Measurements from ENCODE around the gene CCDC188. TPM values are rescaled to one million over a fixed set of nuclear protein-coding genes. Genes with fewer than 3 reads are reported as not detected.

CCDC188 gene
- total RNA-seq, 1 experiment from 2014 or later: not detected

DNA sequence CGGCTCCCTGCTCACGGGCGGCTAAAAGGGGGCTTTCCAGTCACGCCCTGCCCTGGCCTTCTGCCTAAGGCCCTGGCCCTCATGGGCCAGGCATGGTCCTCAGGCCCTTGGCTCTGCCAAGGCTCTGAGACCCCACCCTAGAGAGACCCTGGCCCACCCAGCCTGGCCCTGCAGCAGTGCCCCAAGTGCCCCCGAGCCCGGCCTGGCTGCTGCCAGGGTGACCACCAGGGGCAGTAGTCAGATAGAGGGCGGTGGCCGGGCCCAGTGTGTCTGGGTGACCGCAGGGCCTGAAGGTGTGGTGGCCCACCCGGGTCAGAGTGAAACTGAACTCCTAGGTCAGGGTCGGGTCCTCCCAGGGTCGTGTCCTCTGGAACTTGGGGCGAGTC lies 29.4 kb upstream of the CCDC188 start:
- intact Hi-C loops (cut with micrococcal nuclease; ENCODE audit: unreplicated experiment): no loop called here
- no peak for DNase-seq (ENCODE audit: low read depth, low spot score)

DNA sequence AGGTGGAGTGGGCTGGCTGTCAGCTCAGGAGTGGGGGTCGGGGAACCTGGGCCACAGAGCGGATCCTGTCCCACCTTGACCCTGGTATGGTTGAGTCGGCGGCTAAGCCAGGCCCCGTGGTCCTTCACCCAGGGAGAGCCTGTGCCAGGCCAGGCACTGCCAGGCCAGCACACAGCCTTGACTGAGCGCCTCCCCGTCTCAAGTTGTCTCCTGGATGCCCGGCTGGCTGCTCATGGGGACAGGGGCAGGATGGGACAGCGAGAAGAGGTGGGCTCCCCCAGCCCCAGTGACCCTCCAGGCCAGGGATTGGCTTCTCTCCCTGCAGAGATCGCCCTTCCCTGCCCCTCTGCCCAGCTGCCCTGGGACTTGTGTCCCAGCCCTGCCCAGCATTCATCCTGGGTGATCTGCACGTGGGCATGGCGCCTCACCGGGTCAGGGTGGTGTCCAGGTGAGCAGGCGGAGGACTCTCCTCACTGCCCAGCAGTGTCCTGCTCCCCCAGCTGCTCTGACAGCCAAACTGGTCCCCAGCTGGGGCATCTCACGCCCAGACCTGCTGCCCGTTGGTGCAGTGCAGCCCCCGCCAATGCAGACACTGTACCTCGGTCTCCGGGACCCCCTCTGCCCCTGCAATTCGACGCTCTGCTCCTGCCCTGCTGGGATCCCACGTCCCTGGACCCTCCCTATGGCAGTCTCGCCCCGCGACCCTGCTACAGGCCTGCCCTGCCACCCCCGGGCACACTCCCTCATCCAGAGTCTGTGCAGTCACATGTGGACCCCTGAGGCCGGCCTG lies 28.8 kb upstream of the CCDC188 start:
- Histone ChIP-seq H3K27me3 (ENCODE audit: control insufficient read depth, insufficient read depth, low read length) (no peaks in the 10 kb centered on the region), H3K4me3 (ENCODE audit: low read depth in 2 of 2, low read length in 2 of 2) (no peak overlapping the region), H3K4me1 (ENCODE audit: control insufficient read depth, insufficient read depth, low read length) (peaks cover 3% of the 10 kb centered on the region; the same call in 1 of the 2 replicates), H3K9me3 (ENCODE audit: control insufficient read depth, insufficient read depth, low read depth, low read length) (no peaks in the 10 kb centered on the region), H3K36me3 (ENCODE audit: control insufficient read depth, insufficient read depth, low read length) (no peaks in the 10 kb centered on the region), H3K27ac (ENCODE audit: low read length) (no peak overlapping the region)
- ChIA-PET POLR2A (no interaction called here), CTCF (no interaction called here)
- intact Hi-C loops (cut with micrococcal nuclease; ENCODE audit: unreplicated experiment) (loop anchor here (10.0 kb wide), 1 partner anchor 55 kb away; no protein-coding TSS in a partner anchor), in situ Hi-C loops (cut with HindIII; ENCODE audit: low pct_unique_long_range_greater_than_20kb, low sequenced_read_pairs) (no loop called here)
- ATAC-seq: no peak
- no peak for DNase-seq (ENCODE audit: low read depth, low spot score)
- TF ChIP-seq, protein P1, sequence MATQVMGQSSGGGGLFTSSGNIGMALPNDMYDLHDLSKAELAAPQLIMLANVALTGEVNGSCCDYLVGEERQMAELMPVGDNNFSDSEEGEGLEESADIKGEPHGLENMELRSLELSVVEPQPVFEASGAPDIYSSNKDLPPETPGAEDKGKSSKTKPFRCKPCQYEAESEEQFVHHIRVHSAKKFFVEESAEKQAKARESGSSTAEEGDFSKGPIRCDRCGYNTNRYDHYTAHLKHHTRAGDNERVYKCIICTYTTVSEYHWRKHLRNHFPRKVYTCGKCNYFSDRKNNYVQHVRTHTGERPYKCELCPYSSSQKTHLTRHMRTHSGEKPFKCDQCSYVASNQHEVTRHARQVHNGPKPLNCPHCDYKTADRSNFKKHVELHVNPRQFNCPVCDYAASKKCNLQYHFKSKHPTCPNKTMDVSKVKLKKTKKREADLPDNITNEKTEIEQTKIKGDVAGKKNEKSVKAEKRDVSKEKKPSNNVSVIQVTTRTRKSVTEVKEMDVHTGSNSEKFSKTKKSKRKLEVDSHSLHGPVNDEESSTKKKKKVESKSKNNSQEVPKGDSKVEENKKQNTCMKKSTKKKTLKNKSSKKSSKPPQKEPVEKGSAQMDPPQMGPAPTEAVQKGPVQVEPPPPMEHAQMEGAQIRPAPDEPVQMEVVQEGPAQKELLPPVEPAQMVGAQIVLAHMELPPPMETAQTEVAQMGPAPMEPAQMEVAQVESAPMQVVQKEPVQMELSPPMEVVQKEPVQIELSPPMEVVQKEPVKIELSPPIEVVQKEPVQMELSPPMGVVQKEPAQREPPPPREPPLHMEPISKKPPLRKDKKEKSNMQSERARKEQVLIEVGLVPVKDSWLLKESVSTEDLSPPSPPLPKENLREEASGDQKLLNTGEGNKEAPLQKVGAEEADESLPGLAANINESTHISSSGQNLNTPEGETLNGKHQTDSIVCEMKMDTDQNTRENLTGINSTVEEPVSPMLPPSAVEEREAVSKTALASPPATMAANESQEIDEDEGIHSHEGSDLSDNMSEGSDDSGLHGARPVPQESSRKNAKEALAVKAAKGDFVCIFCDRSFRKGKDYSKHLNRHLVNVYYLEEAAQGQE (IDR thresholded peaks at IDR 0.05; ENCODE audit: insufficient read depth in 1 of 2, low read depth in 2 of 2, low read length in 1 of 2): no peak
- TF ChIP-seq TCF7L2 (IDR thresholded peaks at IDR 0.05; ENCODE audit: low read depth, low read length) (no peak), SIN3A (IDR thresholded peaks at IDR 0.05; ENCODE audit: borderline replicate concordance, insufficient read depth, low read depth, low read length) (no peak), POLR2AphosphoS5 (IDR thresholded peaks at IDR 0.05; ENCODE audit: low read depth, low read length) (no peak)
- TF ChIP-seq, protein P2, sequence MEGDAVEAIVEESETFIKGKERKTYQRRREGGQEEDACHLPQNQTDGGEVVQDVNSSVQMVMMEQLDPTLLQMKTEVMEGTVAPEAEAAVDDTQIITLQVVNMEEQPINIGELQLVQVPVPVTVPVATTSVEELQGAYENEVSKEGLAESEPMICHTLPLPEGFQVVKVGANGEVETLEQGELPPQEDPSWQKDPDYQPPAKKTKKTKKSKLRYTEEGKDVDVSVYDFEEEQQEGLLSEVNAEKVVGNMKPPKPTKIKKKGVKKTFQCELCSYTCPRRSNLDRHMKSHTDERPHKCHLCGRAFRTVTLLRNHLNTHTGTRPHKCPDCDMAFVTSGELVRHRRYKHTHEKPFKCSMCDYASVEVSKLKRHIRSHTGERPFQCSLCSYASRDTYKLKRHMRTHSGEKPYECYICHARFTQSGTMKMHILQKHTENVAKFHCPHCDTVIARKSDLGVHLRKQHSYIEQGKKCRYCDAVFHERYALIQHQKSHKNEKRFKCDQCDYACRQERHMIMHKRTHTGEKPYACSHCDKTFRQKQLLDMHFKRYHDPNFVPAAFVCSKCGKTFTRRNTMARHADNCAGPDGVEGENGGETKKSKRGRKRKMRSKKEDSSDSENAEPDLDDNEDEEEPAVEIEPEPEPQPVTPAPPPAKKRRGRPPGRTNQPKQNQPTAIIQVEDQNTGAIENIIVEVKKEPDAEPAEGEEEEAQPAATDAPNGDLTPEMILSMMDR (IDR thresholded peaks at IDR 0.05): no peak
- no TSS peak for BruUV-seq (replicated peaks)

More for the DNA sequence above, 29.4 kb upstream of the CCDC188 start:
- BruUV-seq (replicated peaks): no TSS peak
- Histone ChIP-seq H3K4me1 (ENCODE audit: control insufficient read depth, insufficient read depth, low read length) (peaks cover under 1% of the 10 kb centered on the region; the same call in 1 of the 2 replicates), H3K27me3 (ENCODE audit: control insufficient read depth, insufficient read depth, low read length) (no peaks in the 10 kb centered on the region), H3K27ac (ENCODE audit: low read length) (no peak overlapping the region), H3K9me3 (ENCODE audit: control insufficient read depth, insufficient read depth, low read depth, low read length) (no peaks in the 10 kb centered on the region), H3K4me3 (ENCODE audit: low read depth in 2 of 2, low read length in 2 of 2) (no peak overlapping the region), H3K36me3 (ENCODE audit: control insufficient read depth, insufficient read depth, low read length) (no peaks in the 10 kb centered on the region)
- no peak for ATAC-seq
- in situ Hi-C loops (cut with HindIII; ENCODE audit: low pct_unique_long_range_greater_than_20kb, low sequenced_read_pairs): no loop called here
- CTCF ChIA-PET: no interaction called here
- POLR2A ChIA-PET: no interaction called here
- TF ChIP-seq POLR2AphosphoS5 (IDR thresholded peaks at IDR 0.05; ENCODE audit: low read depth, low read length) (no peak), SIN3A (IDR thresholded peaks at IDR 0.05; ENCODE audit: borderline replicate concordance, insufficient read depth, low read depth, low read length) (no peak), TCF7L2 (IDR thresholded peaks at IDR 0.05; ENCODE audit: low read depth, low read length) (no peak)
- TF ChIP-seq, protein P2 (IDR thresholded peaks at IDR 0.05): peak; percentile 64
- TF ChIP-seq, protein P1 (IDR thresholded peaks at IDR 0.05; ENCODE audit: insufficient read depth in 1 of 2, low read depth in 2 of 2, low read length in 1 of 2): no peak
